NCI-H510A treated with DMSO at 0.1 percent for 48 hours (cell line): Measurements from ENCODE around the gene ASNS.

Source experiments
- DNase-seq: peaks from one replicate; lab custom pipeline; 2025; lab: John Stamatoyannopoulos, UW

Gene ASNS

GRCh38 chr7:97842772-97843345, 29.3 kb downstream of the ASNS start:
- DNase-seq: no peak

- no peak for DNase-seq
These were observed 30.2 kb downstream of the ASNS start for GRCh38 chr7:97842006-97842405.

- DNase-seq: peak; percentile 48
These were observed 36.7 kb downstream of the ASNS start for GRCh38 chr7:97835296-97836138.

- no peak for DNase-seq
These were observed 53.0 kb downstream of the ASNS start for GRCh38 chr7:97819161-97819560.

GRCh38 chr7:97818066-97818663, 54.0 kb downstream of the ASNS start:
- DNase-seq: peak; percentile 1
